ENCODE results near the gene B3GNT5.

GRCh38 chr3:183265157-183265642 is 12.1 kb downstream of the B3GNT5 start:
- TF ChIP-seq, protein P1, sequence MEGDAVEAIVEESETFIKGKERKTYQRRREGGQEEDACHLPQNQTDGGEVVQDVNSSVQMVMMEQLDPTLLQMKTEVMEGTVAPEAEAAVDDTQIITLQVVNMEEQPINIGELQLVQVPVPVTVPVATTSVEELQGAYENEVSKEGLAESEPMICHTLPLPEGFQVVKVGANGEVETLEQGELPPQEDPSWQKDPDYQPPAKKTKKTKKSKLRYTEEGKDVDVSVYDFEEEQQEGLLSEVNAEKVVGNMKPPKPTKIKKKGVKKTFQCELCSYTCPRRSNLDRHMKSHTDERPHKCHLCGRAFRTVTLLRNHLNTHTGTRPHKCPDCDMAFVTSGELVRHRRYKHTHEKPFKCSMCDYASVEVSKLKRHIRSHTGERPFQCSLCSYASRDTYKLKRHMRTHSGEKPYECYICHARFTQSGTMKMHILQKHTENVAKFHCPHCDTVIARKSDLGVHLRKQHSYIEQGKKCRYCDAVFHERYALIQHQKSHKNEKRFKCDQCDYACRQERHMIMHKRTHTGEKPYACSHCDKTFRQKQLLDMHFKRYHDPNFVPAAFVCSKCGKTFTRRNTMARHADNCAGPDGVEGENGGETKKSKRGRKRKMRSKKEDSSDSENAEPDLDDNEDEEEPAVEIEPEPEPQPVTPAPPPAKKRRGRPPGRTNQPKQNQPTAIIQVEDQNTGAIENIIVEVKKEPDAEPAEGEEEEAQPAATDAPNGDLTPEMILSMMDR (IDR thresholded peaks at IDR 0.05): no peak
- TF ChIP-seq ZFX (IDR thresholded peaks at IDR 0.05; ENCODE audit: borderline replicate concordance): no peak

Measured in 22Rv1 (cell line).